NCI-H446 (cell line): ENCODE results near the gene SRP19.
"Not testable (repeated sequence)": the region's sequence is repeated elsewhere in the genome, so short reads cannot be mapped to it uniquely, and the experiment has no call there.

Experiments
- DNase-seq, 2 experiments: peaks; one replicate each; lab custom pipeline; 2025; lab: John Stamatoyannopoulos, UW

Gene SRP19

DNA sequence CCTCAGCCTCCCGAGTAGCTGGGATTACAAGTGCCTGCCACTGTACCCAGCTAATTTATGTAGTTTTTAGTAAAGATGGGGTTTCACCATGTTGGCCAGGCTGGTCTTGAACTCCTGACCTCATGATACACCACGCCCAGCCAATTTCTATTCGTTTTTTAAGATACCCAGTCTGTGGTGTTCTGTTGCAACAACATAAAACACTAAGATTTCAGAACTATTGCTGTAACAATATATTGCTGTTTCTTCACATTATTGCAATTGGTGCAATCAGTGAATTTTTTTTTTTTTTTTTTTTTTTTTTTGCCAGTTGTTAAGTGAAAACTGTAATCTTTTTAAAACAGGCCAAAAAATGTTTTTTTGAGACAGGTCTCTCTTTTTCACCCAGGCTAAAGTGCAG, 9.9 kb downstream of the SRP19 start:
- no peak for DNase-seq

DNA sequence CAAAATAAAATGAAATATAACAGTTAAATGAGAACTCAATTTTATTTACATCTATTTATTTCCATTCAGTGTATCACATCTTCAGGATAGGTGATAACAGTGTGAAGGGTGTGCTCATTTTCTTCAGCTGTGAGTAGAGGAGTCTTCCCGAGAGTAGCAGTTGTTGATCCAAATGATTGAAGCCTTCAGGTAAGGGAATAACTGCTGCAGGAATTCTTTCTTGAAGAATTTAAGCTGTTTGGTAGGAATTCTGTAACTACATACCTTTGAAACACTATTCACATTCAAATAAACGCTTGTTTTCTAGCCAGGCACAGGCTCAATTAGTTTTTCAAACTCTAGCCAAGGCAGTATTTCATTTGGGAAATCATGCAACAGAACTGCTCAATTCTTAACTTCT, 15.3 kb downstream of the SRP19 start:
- DNase-seq, result no peak

DNA sequence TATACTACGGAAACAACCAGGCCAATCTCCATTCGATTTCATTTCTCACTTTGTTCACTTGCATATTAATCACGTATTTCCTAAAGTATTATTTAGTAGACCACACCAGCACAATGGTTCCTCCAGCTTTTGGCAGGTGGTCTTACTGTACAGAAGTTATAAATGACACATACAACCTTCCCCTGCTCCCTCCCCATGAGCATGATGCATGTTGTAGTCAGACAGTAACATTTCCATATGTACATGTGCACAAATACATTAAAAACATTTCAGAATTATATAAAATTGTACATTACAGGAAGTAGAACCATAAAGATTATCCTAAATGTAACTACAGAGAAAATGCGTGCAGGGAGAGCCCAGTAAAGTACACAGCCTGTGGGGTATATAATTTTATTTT, 17.0 kb downstream of the SRP19 start:
- no peak for DNase-seq

DNA sequence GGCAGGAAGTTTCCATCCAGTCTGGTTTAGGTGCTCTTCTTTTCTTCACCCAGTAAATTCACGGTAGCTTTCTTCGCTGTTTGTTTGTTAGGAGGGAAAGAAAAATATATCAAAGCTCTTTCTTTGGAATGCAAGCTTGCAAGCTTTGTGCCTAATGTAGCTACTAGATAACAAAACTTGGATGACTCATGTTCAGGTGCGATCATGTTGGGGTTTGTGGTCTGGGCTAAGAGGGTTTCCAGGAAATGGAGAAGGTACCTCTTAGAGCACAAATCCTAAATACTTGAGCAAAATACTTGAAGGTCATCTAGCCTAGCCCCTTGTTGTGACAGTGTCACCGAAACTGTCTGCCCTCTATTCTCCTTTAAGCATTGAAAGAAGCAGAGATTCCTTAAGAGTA, 17.7 kb downstream of the SRP19 start:
- DNase-seq, result no peak

DNA sequence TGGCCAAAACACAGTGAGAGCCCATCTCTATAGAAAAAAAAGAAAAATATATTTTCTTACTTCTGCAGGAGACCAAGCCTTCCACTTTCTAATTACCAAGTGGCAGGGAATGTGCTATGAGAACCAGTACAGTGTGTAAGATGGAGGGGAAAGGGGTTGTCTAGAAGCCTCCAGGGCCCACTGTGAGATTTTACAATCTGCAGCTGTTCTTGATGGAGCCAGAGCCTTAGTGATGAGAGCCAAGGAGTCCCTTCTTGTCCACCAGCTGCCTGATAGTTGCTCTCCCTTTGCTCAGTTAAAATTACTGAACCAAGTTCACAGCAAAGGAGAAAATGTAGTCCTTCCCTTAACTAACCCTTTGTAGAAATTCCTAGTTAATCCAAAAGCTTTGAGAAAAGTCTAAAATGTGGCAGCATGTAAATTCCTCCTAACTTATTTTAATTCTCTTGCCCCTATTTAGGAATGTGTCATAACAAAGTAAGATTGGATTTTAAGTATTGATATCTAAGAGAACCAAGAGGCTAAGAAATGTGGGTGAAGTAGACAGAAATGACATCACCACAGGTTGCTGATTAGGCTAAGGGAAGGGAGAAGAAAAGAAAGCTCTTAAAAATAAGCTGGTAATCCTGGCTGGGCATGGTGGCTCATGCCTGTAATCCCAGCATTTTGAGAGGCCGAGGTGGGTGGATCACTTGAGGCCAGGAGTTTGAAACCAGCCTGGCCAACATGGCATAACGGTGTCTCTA, 19.3 kb downstream of the SRP19 start:
- DNase-seq, result no peak

DNA sequence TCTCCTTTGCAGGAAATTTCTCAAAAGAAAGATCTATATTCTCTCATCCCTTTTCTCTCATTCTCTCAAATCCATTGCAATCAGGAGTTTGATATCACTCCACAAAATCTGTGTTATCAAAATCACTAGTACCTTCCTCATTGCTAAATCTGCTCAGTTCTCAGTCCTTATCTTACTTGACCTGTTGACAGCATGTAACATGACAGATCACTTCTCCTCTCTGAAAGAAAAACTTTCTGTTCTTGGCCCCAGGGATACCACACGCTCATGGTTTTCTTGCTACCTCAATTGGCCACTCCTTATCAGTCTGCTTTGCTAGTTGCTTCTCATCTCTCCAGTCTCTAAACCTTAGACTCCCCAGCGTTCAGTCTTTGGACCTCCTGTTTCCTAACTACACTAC, 22.1 kb downstream of the SRP19 start:
- no peak for DNase-seq

DNA sequence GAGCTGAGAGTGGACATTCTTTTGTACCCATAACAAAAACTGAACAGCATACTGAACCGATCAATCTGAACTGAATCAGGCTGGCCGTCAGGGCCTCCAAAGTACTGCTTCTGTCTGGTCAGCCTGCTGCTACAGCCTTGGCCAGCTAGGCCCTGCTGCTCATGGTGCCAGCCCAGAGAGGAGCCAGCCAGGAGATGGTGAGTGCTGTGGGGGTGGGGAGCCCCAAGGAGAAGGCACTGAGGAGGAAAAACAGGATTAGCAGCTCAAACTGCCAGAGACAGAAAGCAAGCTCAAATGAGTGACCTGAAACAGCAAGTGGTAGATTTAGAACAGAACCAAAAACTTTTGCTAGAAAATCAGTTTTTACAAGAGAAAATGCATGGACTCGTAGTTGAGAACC, 23.9 kb downstream of the SRP19 start:
- no peak for DNase-seq

DNA sequence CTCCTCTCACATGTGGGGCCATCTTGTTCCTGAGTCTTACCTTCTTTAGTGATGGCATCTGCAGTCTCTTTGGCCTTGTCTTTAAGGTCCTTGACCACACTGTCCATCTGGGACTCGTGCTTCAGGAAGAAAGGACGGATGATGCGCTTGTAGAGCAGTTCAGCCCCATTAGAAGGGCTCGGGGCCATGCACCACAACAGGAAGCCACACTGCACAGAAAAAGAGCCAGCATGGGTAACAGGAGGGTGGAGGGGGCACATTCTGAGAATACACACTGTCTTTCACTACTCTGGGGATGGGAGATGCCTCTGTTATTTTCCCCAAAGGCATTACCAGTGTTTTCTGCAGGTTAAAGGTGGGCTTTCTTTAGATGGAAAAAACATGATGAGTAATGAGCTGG, 25.9 kb downstream of the SRP19 start:
- DNase-seq, result no peak

DNA sequence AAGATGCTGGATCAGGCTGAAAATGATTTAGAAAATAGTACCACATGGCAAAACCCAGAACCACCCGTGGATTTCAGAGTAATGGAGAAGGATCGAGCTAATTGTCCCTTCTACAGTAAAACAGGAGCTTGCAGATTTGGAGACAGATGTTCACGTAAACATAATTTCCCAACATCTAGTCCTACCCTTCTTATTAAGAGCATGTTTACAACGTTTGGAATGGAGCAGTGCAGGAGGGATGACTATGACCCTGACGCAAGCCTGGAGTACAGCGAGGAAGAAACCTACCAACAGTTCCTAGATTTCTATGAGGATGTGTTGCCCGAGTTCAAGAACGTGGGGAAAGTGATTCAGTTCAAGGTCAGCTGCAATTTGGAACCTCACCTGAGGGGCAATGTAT, 31.0 kb downstream of the SRP19 start:
- not testable (repeated sequence) for DNase-seq

DNA sequence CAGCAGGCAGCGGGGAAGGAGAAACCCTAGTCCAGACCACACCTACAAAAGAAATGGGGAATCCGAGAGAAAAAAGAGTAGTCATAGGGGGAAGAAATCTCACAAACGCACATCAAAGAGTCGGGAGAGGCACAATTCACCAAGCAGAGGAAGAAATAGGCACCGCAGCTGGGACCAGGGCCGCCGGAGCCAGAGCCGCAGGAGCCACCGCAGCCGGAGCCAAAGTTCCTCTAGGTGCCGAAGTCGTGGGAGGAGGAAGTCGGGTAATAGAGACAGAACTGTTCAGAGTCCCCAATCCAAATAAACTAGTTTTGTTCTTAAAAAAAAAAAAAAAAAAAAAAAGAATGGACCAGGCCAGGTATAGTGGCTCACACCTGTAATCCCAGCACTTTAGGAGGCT, 31.7 kb downstream of the SRP19 start:
- DNase-seq, result no peak

DNA sequence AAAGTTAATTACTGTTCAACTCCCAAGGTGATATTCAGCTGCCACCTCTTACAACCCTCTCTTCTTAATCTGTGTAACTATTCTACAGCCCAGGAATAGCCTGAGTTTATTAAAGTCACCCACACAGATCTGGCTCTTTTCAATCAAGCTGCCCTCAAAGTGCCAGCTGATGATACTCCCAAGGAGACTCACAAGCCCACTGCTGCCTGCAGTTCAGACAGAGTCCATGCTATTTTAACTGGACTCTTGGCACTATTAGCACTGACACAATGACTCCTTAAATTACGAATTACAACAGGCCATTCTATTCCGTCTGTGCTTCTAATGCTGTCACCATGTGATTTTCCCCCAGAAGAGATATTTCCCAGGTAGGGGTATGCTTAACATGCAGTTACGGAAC, 34.6 kb downstream of the SRP19 start:
- no peak for DNase-seq

DNA sequence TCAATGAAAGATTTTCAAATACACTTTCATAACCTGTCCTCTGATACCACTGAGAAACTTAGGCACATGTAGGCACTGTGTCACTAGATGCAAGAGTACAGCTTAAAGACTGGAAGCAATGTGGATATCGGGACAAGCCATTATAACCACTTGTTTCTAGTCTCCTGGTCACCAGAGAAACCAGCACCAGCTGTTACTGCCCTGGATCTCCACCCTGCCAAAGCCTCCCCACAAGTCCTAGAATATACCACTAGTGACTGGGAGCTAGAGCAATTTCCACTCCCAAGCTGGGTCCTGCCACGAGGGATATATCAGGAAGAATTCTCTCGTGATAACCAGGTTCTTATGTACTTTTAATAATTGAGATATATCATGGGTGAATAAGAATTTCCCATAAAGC, 41.5 kb downstream of the SRP19 start:
- no peak for DNase-seq

DNA sequence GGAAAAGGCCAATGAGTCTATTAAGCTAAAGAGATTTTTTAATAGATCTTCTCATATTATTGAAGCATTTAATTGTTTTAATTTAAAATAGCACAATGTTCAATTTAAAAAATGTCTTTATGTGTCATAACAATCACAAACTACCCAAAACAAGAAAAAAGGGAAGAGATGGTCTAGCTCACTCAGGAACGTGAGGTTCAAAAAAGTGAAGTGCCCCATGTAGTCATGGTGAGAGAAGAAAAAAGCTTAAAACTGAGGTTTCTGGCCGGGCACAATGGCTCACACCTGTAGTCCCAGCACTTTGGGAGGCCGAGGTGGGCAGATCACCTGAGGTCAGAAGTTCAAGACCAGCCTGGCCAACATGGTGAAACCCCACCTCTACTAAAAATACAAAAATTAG, 43.9 kb downstream of the SRP19 start:
- not testable (repeated sequence) for DNase-seq

DNA sequence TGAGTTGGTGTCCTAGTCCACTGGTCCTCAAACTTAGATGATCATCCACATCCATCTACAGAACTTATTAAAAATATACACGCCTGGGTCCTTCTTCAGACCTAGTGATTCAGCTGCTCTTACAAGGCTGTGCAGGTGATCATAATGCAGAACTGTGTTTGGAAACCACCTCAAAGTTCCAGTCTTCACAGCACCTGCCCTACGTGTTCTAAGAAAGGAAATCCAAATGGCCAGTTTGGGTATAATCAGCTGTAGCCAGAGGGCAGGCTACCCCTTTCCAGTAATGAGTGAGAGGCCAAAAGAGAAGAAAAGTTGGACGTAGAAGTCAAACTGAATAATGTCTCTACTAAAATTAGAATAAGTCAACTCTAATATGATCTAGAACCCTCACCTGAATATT, 45.5 kb downstream of the SRP19 start:
- DNase-seq, result no peak

DNA sequence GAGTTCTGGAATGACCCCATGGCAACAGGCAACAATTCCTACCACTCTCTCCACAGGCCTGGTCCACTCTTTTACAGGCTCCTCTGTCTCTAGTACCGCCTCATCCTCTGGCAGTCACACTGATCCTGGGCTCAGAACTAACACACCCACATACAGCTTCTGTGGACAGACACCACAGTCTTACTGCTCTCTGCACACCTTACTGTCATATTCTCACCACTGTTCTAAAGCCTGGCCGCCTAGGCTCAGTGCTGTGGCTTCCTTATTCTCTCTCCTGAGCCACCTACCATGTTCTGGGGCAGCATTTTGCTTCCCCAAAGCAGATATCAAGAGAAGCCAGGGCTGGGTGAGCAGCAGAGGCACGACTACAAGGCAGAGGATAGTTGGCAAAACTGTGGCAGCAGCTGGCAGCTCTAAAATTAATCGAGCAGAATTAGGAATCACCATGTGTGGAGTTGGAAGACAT, 46.1 kb downstream of the SRP19 start:
- DNase-seq, result peak; percentile 22 to 60

DNA sequence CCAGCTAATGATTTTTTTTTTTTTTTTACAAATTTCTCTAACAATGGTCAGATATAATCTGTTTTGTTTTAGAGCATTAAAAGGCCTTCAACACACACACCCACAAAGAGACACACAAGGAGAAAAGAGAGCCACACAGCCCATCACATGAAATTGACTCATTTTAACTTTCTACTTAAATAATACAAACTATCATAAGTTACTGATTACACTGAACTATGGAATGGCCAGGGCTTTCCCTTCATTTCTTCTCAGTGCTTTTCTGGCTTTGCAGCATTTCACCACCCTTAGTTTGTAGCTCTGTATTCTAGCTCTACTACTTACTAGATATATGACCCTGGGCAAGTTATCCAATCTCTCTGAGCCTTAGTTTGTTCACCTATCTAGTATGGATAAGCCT, 47.8 kb downstream of the SRP19 start:
- no peak for DNase-seq

DNA sequence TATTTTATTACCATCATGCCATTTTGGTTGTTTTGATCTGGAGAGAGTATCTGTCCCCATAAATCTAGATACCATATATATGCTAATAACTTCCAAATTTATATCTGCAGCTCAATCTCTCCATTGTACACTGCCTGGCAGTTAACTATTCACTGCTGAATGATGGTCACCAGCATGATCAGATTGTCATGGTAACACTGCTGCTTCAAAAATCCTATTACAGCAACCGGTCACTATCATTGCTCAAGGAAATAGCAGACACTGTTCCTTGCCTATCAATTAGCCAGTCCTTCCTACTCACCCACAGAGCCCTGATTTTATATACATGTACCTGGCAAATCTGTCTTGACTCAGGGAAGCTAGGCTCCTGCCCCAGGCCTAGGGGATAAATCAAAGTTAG, 49.4 kb downstream of the SRP19 start:
- no peak for DNase-seq

DNA sequence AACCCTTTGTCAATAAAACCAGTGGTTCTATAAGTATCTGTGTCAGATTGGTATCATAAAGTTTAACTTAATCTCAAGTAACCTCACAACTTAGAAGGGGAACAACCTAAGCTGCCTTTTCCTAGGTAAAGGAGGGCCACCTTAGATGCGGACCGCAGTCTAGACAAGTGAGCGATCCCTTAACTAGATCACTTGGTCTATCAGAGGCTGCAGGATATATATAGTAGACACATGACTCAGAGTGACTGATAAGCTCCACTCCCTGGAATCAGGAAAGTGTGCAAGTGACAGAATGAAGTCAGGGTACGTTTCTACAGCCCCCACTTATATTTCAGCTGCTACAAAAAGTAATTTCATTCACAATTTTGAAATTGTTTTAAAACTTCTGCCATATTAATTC, 53.5 kb downstream of the SRP19 start:
- no peak for DNase-seq

DNA sequence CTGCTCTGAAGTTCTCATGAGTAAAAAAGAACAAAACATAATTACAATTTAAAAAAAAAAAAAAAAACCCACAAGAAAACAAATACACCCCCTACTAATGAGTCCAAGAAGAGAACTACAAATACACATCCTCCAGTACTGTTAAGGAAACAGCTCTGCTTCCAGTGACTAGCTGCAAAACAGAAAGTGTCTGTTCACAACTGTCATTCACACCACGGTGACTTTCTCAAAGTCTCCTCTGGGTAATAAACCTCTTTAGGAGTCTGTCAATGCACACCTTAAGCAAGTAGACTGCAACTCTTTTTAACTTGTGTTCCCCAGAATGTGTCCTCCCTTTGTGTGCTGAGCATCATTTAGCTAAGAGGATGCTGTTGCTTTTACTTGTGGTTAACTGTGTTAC, 54.7 kb downstream of the SRP19 start:
- no peak for DNase-seq

DNA sequence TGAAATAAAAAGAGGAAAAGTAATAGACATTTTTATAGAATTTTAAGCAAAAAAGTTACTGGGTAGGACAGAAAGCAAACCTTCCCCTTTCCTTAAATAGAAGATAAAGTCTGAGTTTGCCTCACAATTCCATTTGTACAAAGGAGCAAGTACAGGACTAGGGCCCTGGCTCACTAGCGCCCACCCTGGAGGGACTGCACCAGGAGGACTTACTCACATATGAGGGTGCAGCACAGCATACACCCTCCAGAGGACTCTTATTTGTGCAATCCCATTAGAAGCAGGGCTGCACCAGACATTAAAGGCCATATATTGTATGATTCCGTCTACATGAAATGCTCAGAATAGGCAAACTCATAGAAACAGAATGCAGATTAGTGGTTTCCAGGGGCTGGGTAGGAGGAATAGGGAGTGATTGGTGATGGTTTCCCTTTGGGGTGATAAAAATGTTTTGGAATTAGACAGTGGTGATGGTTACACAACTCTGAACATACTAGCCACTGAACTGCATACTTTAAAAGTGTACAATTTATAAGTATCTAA, 56.4 kb downstream of the SRP19 start:
- DNase-seq, result no peak

DNA sequence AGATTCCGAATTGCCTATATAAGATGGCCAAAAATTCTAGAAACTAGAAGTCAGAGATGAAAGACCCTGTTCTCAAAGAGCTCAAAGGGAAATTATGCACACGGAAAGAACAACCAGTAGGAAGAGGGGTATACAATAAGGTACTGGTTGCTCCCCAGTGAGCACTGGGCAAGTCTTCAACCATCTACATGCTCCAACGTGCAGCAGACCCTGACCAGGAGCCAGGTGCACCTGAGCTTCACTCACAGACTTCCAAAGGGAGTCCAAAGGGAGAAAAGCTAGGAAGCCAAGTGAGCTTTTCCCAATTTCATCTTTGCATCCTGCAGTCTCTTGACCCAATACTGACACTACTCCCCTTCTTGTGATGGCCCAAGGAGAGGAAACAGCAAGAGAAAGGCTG, 57.0 kb downstream of the SRP19 start:
- no peak for DNase-seq

DNA sequence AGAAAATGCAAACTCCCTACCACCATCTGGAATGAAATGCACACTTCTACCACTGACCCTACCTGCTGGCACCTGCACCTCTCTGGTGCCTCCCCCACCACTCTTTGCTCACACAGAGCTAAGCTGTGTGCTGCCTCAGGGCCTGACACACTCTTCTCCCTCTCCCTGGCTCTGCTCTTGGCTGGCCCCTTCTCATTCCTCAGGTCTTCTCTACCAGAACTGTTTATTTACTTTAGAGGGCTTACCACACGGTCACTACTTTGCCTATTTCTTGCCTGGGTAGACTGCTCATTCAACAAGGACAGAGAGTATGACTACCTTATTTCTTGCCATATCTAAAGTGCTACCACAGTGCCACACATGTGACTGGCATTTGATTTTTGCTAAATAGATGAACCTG, 57.6 kb downstream of the SRP19 start:
- no peak for DNase-seq
